Measurements from ENCODE around the gene ADAT2. TPM values are rescaled to one million over a fixed set of nuclear protein-coding genes. Genes with fewer than 3 reads are reported as not detected.

ADAT2 gene
- total and polyA plus RNA-seq, 2 of the 8 experiments (the other 6 are each of a cell fraction or from before 2014, with no cell fraction given): 4.3 to 11.8 TPM

DNA sequence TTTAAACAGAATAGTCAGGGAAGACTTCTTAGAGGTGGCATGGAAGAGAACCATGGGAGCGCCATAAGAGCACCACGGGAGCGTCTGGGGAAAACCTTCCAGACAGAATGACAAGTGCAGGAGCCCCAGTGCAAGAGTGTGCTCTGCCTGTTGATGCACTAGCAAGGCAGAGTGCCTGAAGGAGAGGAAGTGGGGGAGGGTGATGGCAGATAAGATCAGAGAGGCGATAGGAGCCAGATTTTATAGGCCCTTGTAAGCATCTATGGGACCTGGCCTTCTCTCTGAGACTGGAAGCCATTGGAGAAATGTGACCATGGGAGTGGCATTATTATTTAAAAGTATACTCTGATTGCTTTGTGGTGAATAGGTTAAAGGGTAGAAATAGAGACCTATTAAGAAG is 47.9 kb upstream of the ADAT2 start:
- no peak overlapping the region for H4K5ac ChIP-seq (ENCODE audit: insufficient read length, low read depth, low read length)
- no peaks in the 10 kb centered on the region for H3K23me2 ChIP-seq (ENCODE audit: low read depth, low read length)
- H3K18ac ChIP-seq (ENCODE audit: extremely low read depth, low read length): no peak overlapping the region
- H3K9ac ChIP-seq (replicated peaks in 1 of 4; ENCODE audit: extremely low read depth in 1 of 4, low read depth in 3 of 4, low read length in 3 of 4): no peak overlapping the region
- H3K79me2 ChIP-seq (ENCODE audit: control insufficient read depth in 1 of 2, insufficient read depth in 2 of 2, low read length in 2 of 2): no peaks in the 10 kb centered on the region
- H2AFZ ChIP-seq (ENCODE audit: low read length): no peak overlapping the region
- H4K8ac ChIP-seq (ENCODE audit: extremely low read depth, insufficient read depth, low read length): no peak overlapping the region
- no peak for TF ChIP-seq SP1 (IDR thresholded peaks at IDR 0.05; ENCODE audit: low read depth, low read length)
- no peak for TF ChIP-seq MAX (IDR thresholded peaks at IDR 0.05)
- no peak for TF ChIP-seq CREB1 (IDR thresholded peaks at IDR 0.05)
- no peak for TF ChIP-seq EGR1 (IDR thresholded peaks at IDR 0.05; ENCODE audit: borderline replicate concordance, low read depth, low read length)
- TF ChIP-seq TAF1 (IDR thresholded peaks at IDR 0.05; ENCODE audit: low read depth, low read length): no peak
- no peak for TF ChIP-seq NRF1 (IDR thresholded peaks at IDR 0.05; ENCODE audit: low read depth, low read length)
- TF ChIP-seq POLR2A (IDR thresholded peaks at IDR 0.05; ENCODE audit: control extremely low read depth in 1 of 2, low read depth in 2 of 2, low read length in 2 of 2): no peak
- TF ChIP-seq SP2 (IDR thresholded peaks at IDR 0.05; ENCODE audit: low read length): no peak
- TF ChIP-seq HDAC2 (IDR thresholded peaks at IDR 0.05; ENCODE audit: borderline replicate concordance in 1 of 2, low read depth in 2 of 2, low read length in 2 of 2): no peak
- no peak for TF ChIP-seq GABPA (IDR thresholded peaks at IDR 0.05; ENCODE audit: borderline replicate concordance, insufficient read depth, low read length)
- TF ChIP-seq ASH2L (IDR thresholded peaks at IDR 0.05; ENCODE audit: low read length): no peak
- TF ChIP-seq, protein P1, sequence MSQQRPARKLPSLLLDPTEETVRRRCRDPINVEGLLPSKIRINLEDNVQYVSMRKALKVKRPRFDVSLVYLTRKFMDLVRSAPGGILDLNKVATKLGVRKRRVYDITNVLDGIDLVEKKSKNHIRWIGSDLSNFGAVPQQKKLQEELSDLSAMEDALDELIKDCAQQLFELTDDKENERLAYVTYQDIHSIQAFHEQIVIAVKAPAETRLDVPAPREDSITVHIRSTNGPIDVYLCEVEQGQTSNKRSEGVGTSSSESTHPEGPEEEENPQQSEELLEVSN (IDR thresholded peaks at IDR 0.05): no peak
- no peak for TF ChIP-seq ATF3 (IDR thresholded peaks at IDR 0.05; ENCODE audit: insufficient read depth, low read depth, low read length)
- no peak for TF ChIP-seq CEBPB (IDR thresholded peaks at IDR 0.05; ENCODE audit: low read depth, low read length)
- H2BK20ac ChIP-seq (ENCODE audit: low read length): no peak overlapping the region
- H4K20me1 ChIP-seq (replicated peaks in 1 of 2; ENCODE audit: control insufficient read depth in 1 of 2, insufficient read depth in 2 of 2, low read length in 2 of 2): peaks cover 0 to 2% of the 10 kb centered on the region in 2 experiments
- H2AK5ac ChIP-seq (ENCODE audit: low read depth, low read length): no peak overlapping the region
- FAIRE-seq (no peak), DNase-seq (ENCODE audit: low read depth in 1 of 2, low spot score in 2 of 2) (no peak)
- no peak overlapping the region for H3K4ac ChIP-seq (replicated peaks; ENCODE audit: insufficient read length, low read depth, low read length)
- no peak overlapping the region for H4K91ac ChIP-seq (replicated peaks; ENCODE audit: insufficient read length, low read length)
- H2BK120ac ChIP-seq (replicated peaks; ENCODE audit: low read depth, low read length): no peak overlapping the region
- H3K36me3 ChIP-seq (ENCODE audit: control insufficient read depth in 2 of 4, insufficient read depth in 4 of 4, low read length in 3 of 4): peaks cover 3 to 54% (median 20%) of the 10 kb centered on the region in 4 experiments; a peak in 7 of 8 replicates
- no peaks in the 10 kb centered on the region for H3K4me1 ChIP-seq (replicated peaks in 1 of 4; ENCODE audit: control insufficient read depth in 3 of 4, insufficient read depth in 4 of 4, low read length in 3 of 4)
- no peak overlapping the region for H3K4me2 ChIP-seq (ENCODE audit: insufficient read depth in 1 of 2, low read depth in 2 of 2, low read length in 2 of 2)
- H3K79me1 ChIP-seq (ENCODE audit: low read depth, low read length): no peaks in the 10 kb centered on the region
- no peak overlapping the region for H3K14ac ChIP-seq (ENCODE audit: insufficient read length)
- H3K27ac ChIP-seq (ENCODE audit: low read depth, low read length): no peak overlapping the region
- ChIA-PET CTCF (ENCODE audit: partially characterized antibody) (no interaction called here), POLR2A (ENCODE audit: partially characterized antibody) (interaction anchor here (1.2 to 2.6 kb wide), 2 partner anchors 13 to 18 kb away, joined by 4 to 8 read pairs; partner anchors contain the start of gene FUCA2)
- WGBS, 2 experiments (ENCODE audit: extremely low coverage in 1 of 2, insufficient coverage in 1 of 2, insufficient read length in 1 of 2, insufficient replicate concordance in 2 of 2, low coverage in 1 of 2, low lambda C conversion rate in 2 of 2, missing lambda C conversion rate in 1 of 2): 97% methylated on average over 4 of the region's 4 CpGs; no CpG with 5 or more reads in 1 of the 2 experiments
- no peak overlapping the region for H3K23ac ChIP-seq (ENCODE audit: insufficient read length)
- no peak overlapping the region for H2BK12ac ChIP-seq (ENCODE audit: low read depth, low read length)
- no peak overlapping the region for H3K4me3 ChIP-seq (ENCODE audit: extremely low read depth in 1 of 4, insufficient read depth in 2 of 4, low read depth in 3 of 4, low read length in 4 of 4)
- H2BK15ac ChIP-seq (ENCODE audit: low read length): no peak overlapping the region
- H3K56ac ChIP-seq (replicated peaks; ENCODE audit: insufficient read length, low read depth, low read length): no peak overlapping the region
- H2BK5ac ChIP-seq (ENCODE audit: low read depth, low read length): no peak overlapping the region
- no peaks in the 10 kb centered on the region for H3K9me3 ChIP-seq (ENCODE audit: insufficient read depth in 2 of 2, low read depth in 1 of 2, low read length in 1 of 2)
- no peaks in the 10 kb centered on the region for H3K27me3 ChIP-seq (replicated peaks in 1 of 4; ENCODE audit: control insufficient read depth in 3 of 4, extremely low read depth in 1 of 4, insufficient read depth in 3 of 4, low read length in 3 of 4)
